ENCODE results near the gene ALDH1L1. TPM values are rescaled to one million over a fixed set of nuclear protein-coding genes. Genes with fewer than 3 reads are reported as not detected.

ALDH1L1 gene
- total RNA-seq, 4 donors from 2014 or later, result 5.9 to 32.2 (median 16.1) TPM

DNA sequence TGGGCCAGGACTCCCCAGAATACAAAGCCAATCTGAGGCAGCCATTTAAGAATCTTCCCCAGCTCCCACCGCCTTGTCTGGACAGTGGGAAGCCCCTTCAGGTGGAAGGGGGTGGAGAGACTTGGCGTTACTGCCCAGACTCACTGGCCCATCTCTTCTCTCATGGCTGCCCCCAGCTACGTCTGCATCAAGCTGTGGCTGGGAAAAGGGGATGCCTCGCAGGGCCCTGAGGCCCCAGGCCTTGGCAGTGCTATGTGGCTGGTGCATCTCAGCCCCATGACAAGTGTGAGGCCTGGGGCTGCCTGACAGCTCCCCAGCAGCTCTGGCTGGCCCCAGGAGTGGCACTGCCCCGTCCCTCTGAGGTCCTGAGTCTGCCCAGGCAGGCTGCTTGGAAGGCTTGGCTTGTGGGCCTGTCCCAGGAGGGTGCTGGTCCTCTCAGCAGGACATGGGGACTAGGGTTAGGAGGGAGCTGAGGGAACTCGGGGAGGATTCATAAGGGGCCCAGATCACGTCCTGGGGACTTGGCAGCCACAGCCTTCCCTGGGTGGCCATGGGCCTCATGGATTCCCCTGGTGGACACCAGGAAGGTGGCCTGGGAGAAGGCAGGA, 76.3 kb downstream of the ALDH1L1 start:
- Histone ChIP-seq H3K27me3 (no peaks in the 10 kb centered on the region), H3K4me3 (no peak overlapping the region), H3K27ac (no peak overlapping the region), H3K36me3 (no peaks in the 10 kb centered on the region), H3K9me3 (no peaks in the 10 kb centered on the region), H3K4me1 (peaks cover 6 to 8% (median 8%) of the 10 kb centered on the region in 4 donors)
- 72% methylated on average over 5 of the region's 7 CpGs; no CpG with 5 or more reads in 1 of the 2 donors for WGBS, 2 donors (ENCODE audit: low coverage in 1 of 2)
- in situ Hi-C loops (cut with MboI; ENCODE audit: low pct_ligation_motif_present in 1 of 4, low pct_unique_long_range_greater_than_20kb in 1 of 4, low sequenced_read_pairs in 3 of 4), result no loop called here
- no peak for DNase-seq
- no peak for TF ChIP-seq POLR2AphosphoS5 (IDR thresholded peaks at IDR 0.05)
- no peak for TF ChIP-seq EP300 (IDR thresholded peaks at IDR 0.05; ENCODE audit: low read depth)
- TF ChIP-seq CTCF (IDR thresholded peaks at IDR 0.05), result no peak
- TF ChIP-seq POLR2A (IDR thresholded peaks at IDR 0.05), result no peak
- intact Hi-C loops (cut with DNase I; ENCODE audit: low total_unique reads), result no loop called here

- in situ Hi-C loops (cut with MboI; ENCODE audit: low pct_ligation_motif_present in 1 of 4, low pct_unique_long_range_greater_than_20kb in 1 of 4, low sequenced_read_pairs in 3 of 4) (no loop called here), intact Hi-C loops (cut with DNase I; ENCODE audit: low total_unique reads) (no loop called here)
These were observed 77.0 kb downstream of the ALDH1L1 start for GRCh38 chr3:126103121-126104027.

DNA sequence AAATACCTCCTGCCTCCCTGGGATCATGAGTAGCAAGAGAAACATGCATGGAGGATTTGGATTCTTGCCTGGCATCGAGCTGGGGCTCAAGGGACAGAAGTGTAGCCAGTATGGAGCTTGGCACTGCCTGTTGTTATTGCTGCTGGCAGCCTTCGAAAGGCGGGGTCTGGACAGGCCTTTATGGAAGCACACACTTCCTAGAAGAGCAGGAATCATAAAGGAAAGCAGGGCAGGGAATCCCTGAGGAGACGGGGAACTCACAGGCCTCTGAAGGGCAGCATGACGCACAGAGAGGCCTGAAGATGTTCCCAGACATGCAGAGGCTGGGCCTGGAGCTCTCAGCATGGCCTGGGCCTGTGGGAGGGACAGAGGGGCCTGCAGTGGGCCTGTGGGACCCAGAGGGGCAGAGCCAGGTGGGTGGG, 77.8 kb downstream of the ALDH1L1 start:
- intact Hi-C loops (cut with DNase I; ENCODE audit: low total_unique reads) (no loop called here), in situ Hi-C loops (cut with MboI; ENCODE audit: low pct_ligation_motif_present in 1 of 4, low pct_unique_long_range_greater_than_20kb in 1 of 4, low sequenced_read_pairs in 3 of 4) (no loop called here)
- peak; percentile 62 for DNase-seq
- Histone ChIP-seq H3K9me3 (no peaks in the 10 kb centered on the region), H3K27me3 (no peaks in the 10 kb centered on the region), H3K4me1 (peaks cover 6 to 8% (median 8%) of the 10 kb centered on the region in 4 donors), H3K27ac (peak overlapping the region; percentile 5 to 68 (median 40)), H3K36me3 (no peaks in the 10 kb centered on the region), H3K4me3 (no peak overlapping the region)
- 29 to 46% methylated on average over 3 to 5 of the region's 5 CpGs for WGBS, 2 donors (ENCODE audit: low coverage in 1 of 2)
- TF ChIP-seq CTCF (IDR thresholded peaks at IDR 0.05), result no peak
- no peak for TF ChIP-seq EP300 (IDR thresholded peaks at IDR 0.05; ENCODE audit: low read depth)
- no peak for TF ChIP-seq POLR2AphosphoS5 (IDR thresholded peaks at IDR 0.05)
- no peak for TF ChIP-seq POLR2A (IDR thresholded peaks at IDR 0.05)

More at GRCh38 chr3:126103121-126104027, 77.0 kb downstream of the ALDH1L1 start:
- no peak for DNase-seq
- Histone ChIP-seq H3K4me1 (peaks cover 6 to 8% (median 8%) of the 10 kb centered on the region in 4 donors), H3K4me3 (no peak overlapping the region), H3K9me3 (no peaks in the 10 kb centered on the region), H3K27ac (peak overlapping the region; percentile 5 to 68 (median 40)), H3K36me3 (no peaks in the 10 kb centered on the region), H3K27me3 (no peaks in the 10 kb centered on the region)
- TF ChIP-seq EP300 (IDR thresholded peaks at IDR 0.05; ENCODE audit: low read depth) (no peak), CTCF (IDR thresholded peaks at IDR 0.05) (no peak), POLR2AphosphoS5 (IDR thresholded peaks at IDR 0.05) (no peak), POLR2A (IDR thresholded peaks at IDR 0.05) (no peak)
- WGBS, 2 donors (ENCODE audit: low coverage in 1 of 2), result 79% methylated on average over 21 of the region's 22 CpGs; no CpG with 5 or more reads in 1 of the 2 donors

- WGBS, 2 donors (ENCODE audit: low coverage in 1 of 2), result 96% methylated on average over 8 of the region's 8 CpGs; no CpG with 5 or more reads in 1 of the 2 donors
- peak overlapping the region; percentile 2 to 68 (median 17) for H3K27ac ChIP-seq
- no peak for TF ChIP-seq CTCF (IDR thresholded peaks at IDR 0.05)
These were observed 78.4 kb downstream of the ALDH1L1 start for GRCh38 chr3:126102011-126102410.

More at GRCh38 chr3:126102011-126102410, 78.4 kb downstream of the ALDH1L1 start:
- Histone ChIP-seq H3K4me1 (peaks cover 6 to 8% (median 8%) of the 10 kb centered on the region in 4 donors), H3K9me3 (peaks cover 0 to 1% of the 10 kb centered on the region in 2 donors), H3K36me3 (no peaks in the 10 kb centered on the region), H3K4me3 (no peak overlapping the region), H3K27me3 (no peaks in the 10 kb centered on the region)
- DNase-seq, result no peak
- intact Hi-C loops (cut with DNase I; ENCODE audit: low total_unique reads) (no loop called here), in situ Hi-C loops (cut with MboI; ENCODE audit: low pct_ligation_motif_present in 1 of 4, low pct_unique_long_range_greater_than_20kb in 1 of 4, low sequenced_read_pairs in 3 of 4) (no loop called here)

Data from transverse colon (tissue), 4 donors.